Measurements from ENCODE around the gene OTOF. TPM values are rescaled to one million over a fixed set of nuclear protein-coding genes. Genes with fewer than 3 reads are reported as not detected.
A peak's percentile ranks its signal among the peaks of the same experiment; 100 is the strongest.

OTOF gene
- under 1 TPM in 2 of 4 donors, not detected in 2; 0.15 to 0.25 TPM for total RNA-seq
- 0.25 TPM for polyA plus RNA-seq
- long read RNA-seq, donor 1, result 0 reads
- long read RNA-seq, donor 2, result 0 reads
- long read RNA-seq, donor 3, result 0 reads
- long read RNA-seq, donor 4, result 0 reads

GRCh38 chr2:26477911-26478253 lies at the start of gene OTOF:
TSS of gene OTOF (minus strand) at chr2:26478124.
- DNase-seq, result peak; percentile 83 to 87 (median 84)
- ATAC-seq, result peak; percentile 85 to 92
- 14% methylated on average over 3 of the region's 3 CpGs for WGBS
- intact Hi-C loops (cut with DNase I), result no loop called here
- no peaks in the 10 kb centered on the region for H3K9me3 ChIP-seq (ENCODE audit: control insufficient read depth, low read length)
- no peaks in the 10 kb centered on the region for H3K4me1 ChIP-seq (ENCODE audit: control insufficient read depth, insufficient read depth, low read length)
- no peak within 1 kb of the TSS for H3K4me3 ChIP-seq (ENCODE audit: low read length)
- no peak within 1 kb of the TSS for H3K27ac ChIP-seq (ENCODE audit: low read length)
- H3K27me3 ChIP-seq (ENCODE audit: control insufficient read depth, insufficient read depth), result no peaks in the 10 kb centered on the region

GRCh38 chr2:26526589-26526988 lies 48.7 kb upstream of the OTOF start:
- no peak overlapping the region for H3K4me3 ChIP-seq (ENCODE audit: low read length)
- no peak for ATAC-seq
- no peak overlapping the region for H3K27ac ChIP-seq (ENCODE audit: low read length)
- no peaks in the 10 kb centered on the region for H3K4me1 ChIP-seq (ENCODE audit: control insufficient read depth, insufficient read depth, low read length)
- H3K27me3 ChIP-seq (ENCODE audit: control insufficient read depth, insufficient read depth), result no peaks in the 10 kb centered on the region
- 78% methylated on average over 2 of the region's 2 CpGs for WGBS
- H3K9me3 ChIP-seq (ENCODE audit: control insufficient read depth, low read length), result no peaks in the 10 kb centered on the region
- intact Hi-C loops (cut with DNase I), result no loop called here
- DNase-seq, result no peak

GRCh38 chr2:26526105-26526504 lies 48.2 kb upstream of the OTOF start:
- H3K27me3 ChIP-seq (ENCODE audit: control insufficient read depth, insufficient read depth), result no peaks in the 10 kb centered on the region
- no peaks in the 10 kb centered on the region for H3K4me1 ChIP-seq (ENCODE audit: control insufficient read depth, insufficient read depth, low read length)
- no peak overlapping the region for H3K4me3 ChIP-seq (ENCODE audit: low read length)
- H3K27ac ChIP-seq (ENCODE audit: low read length), result no peak overlapping the region
- ATAC-seq (no peak), DNase-seq (no peak)
- WGBS, result 97% methylated on average over 1 of the region's 1 CpG
- intact Hi-C loops (cut with DNase I), result no loop called here
- H3K9me3 ChIP-seq (ENCODE audit: control insufficient read depth, low read length), result no peaks in the 10 kb centered on the region

- no peak for DNase-seq
- no peaks in the 10 kb centered on the region for H3K9me3 ChIP-seq (ENCODE audit: control insufficient read depth, low read length)
- no peaks in the 10 kb centered on the region for H3K4me1 ChIP-seq (ENCODE audit: control insufficient read depth, insufficient read depth, low read length)
- no peak overlapping the region for H3K4me3 ChIP-seq (ENCODE audit: low read length)
- ATAC-seq, result no peak
- H3K27me3 ChIP-seq (ENCODE audit: control insufficient read depth, insufficient read depth), result no peaks in the 10 kb centered on the region
- intact Hi-C loops (cut with DNase I), result loop anchor here in 1 of 4 donors (5.0 kb wide), 1 partner anchor 51 kb away; no protein-coding TSS in a partner anchor
- no peak overlapping the region for H3K27ac ChIP-seq (ENCODE audit: low read length)
These were observed 45.8 kb upstream of the OTOF start for GRCh38 chr2:26523750-26524149.

- 89% methylated on average over 7 of the region's 7 CpGs for WGBS
These were observed 44.8 kb upstream of the OTOF start for GRCh38 chr2:26522751-26523171.

GRCh38 chr2:26522325-26522724 lies 44.4 kb upstream of the OTOF start:
- intact Hi-C loops (cut with DNase I), result loop anchor here in 1 of 4 donors (5.0 kb wide), 1 partner anchor 50 kb away; no protein-coding TSS in a partner anchor
- no peak for DNase-seq
- 63% methylated on average over 6 of the region's 6 CpGs for WGBS
- H3K9me3 ChIP-seq (ENCODE audit: control insufficient read depth, low read length), result no peaks in the 10 kb centered on the region
- no peak overlapping the region for H3K4me3 ChIP-seq (ENCODE audit: low read length)
- H3K4me1 ChIP-seq (ENCODE audit: control insufficient read depth, insufficient read depth, low read length), result no peaks in the 10 kb centered on the region
- no peak overlapping the region for H3K27ac ChIP-seq (ENCODE audit: low read length)
- ATAC-seq, result no peak
- no peaks in the 10 kb centered on the region for H3K27me3 ChIP-seq (ENCODE audit: control insufficient read depth, insufficient read depth)

More at GRCh38 chr2:26522751-26523171, 44.8 kb upstream of the OTOF start:
- H3K27ac ChIP-seq (ENCODE audit: low read length), result no peak overlapping the region
- intact Hi-C loops (cut with DNase I), result loop anchor here in 1 of 4 donors (5.0 kb wide), 1 partner anchor 50 kb away; no protein-coding TSS in a partner anchor
- ATAC-seq (no peak), DNase-seq (no peak)
- no peaks in the 10 kb centered on the region for H3K4me1 ChIP-seq (ENCODE audit: control insufficient read depth, insufficient read depth, low read length)
- H3K27me3 ChIP-seq (ENCODE audit: control insufficient read depth, insufficient read depth), result no peaks in the 10 kb centered on the region
- no peaks in the 10 kb centered on the region for H3K9me3 ChIP-seq (ENCODE audit: control insufficient read depth, low read length)
- no peak overlapping the region for H3K4me3 ChIP-seq (ENCODE audit: low read length)

GRCh38 chr2:26521913-26522180 lies 43.9 kb upstream of the OTOF start:
- H3K4me1 ChIP-seq (ENCODE audit: control insufficient read depth, insufficient read depth, low read length), result no peaks in the 10 kb centered on the region
- no peaks in the 10 kb centered on the region for H3K9me3 ChIP-seq (ENCODE audit: control insufficient read depth, low read length)
- 33% methylated on average over 5 of the region's 5 CpGs for WGBS
- no peak overlapping the region for H3K4me3 ChIP-seq (ENCODE audit: low read length)
- intact Hi-C loops (cut with DNase I), result loop anchor here in 1 of 4 donors (5.0 kb wide), 1 partner anchor 50 kb away; no protein-coding TSS in a partner anchor
- DNase-seq, result no peak
- no peak for ATAC-seq
- no peak overlapping the region for H3K27ac ChIP-seq (ENCODE audit: low read length)
- no peaks in the 10 kb centered on the region for H3K27me3 ChIP-seq (ENCODE audit: control insufficient read depth, insufficient read depth)

GRCh38 chr2:26521054-26521912 lies 43.4 kb upstream of the OTOF start:
- Histone ChIP-seq H3K27ac (ENCODE audit: low read length) (no peak overlapping the region), H3K9me3 (ENCODE audit: control insufficient read depth, low read length) (no peaks in the 10 kb centered on the region), H3K27me3 (ENCODE audit: control insufficient read depth, insufficient read depth) (no peaks in the 10 kb centered on the region), H3K4me1 (ENCODE audit: control insufficient read depth, insufficient read depth, low read length) (no peaks in the 10 kb centered on the region), H3K4me3 (ENCODE audit: low read length) (no peak overlapping the region)
- WGBS, result 52% methylated on average over 12 of the region's 12 CpGs
- ATAC-seq, result no peak
- no peak for DNase-seq
- intact Hi-C loops (cut with DNase I), result loop anchor here in 1 of 4 donors (5.0 kb wide), 1 partner anchor 49 kb away; no protein-coding TSS in a partner anchor

- DNase-seq, result no peak
- Histone ChIP-seq H3K9me3 (ENCODE audit: control insufficient read depth, low read length) (no peaks in the 10 kb centered on the region), H3K27me3 (ENCODE audit: control insufficient read depth, insufficient read depth) (no peaks in the 10 kb centered on the region), H3K4me1 (ENCODE audit: control insufficient read depth, insufficient read depth, low read length) (no peaks in the 10 kb centered on the region), H3K27ac (ENCODE audit: low read length) (no peak overlapping the region), H3K4me3 (ENCODE audit: low read length) (no peak overlapping the region)
- no peak for ATAC-seq
- intact Hi-C loops (cut with DNase I), result loop anchor here in 1 of 4 donors (5.0 kb wide), 1 partner anchor 48 kb away; no protein-coding TSS in a partner anchor
- 65% methylated on average over 1 of the region's 1 CpG for WGBS
These were observed 42.2 kb upstream of the OTOF start for GRCh38 chr2:26520148-26520449.

- DNase-seq, result no peak
- Histone ChIP-seq H3K27ac (ENCODE audit: low read length) (no peak overlapping the region), H3K4me3 (ENCODE audit: low read length) (no peak overlapping the region), H3K27me3 (ENCODE audit: control insufficient read depth, insufficient read depth) (no peaks in the 10 kb centered on the region), H3K4me1 (ENCODE audit: control insufficient read depth, insufficient read depth, low read length) (no peaks in the 10 kb centered on the region), H3K9me3 (ENCODE audit: control insufficient read depth, low read length) (no peaks in the 10 kb centered on the region)
- intact Hi-C loops (cut with DNase I), result loop anchor here in 1 of 4 donors (5.0 kb wide), 1 partner anchor 47 kb away; no protein-coding TSS in a partner anchor
- ATAC-seq, result no peak
- 50% methylated on average over 8 of the region's 8 CpGs for WGBS
These were observed 41.6 kb upstream of the OTOF start for GRCh38 chr2:26519396-26520147.

GRCh38 chr2:26516781-26517180 lies 38.9 kb upstream of the OTOF start:
- no peaks in the 10 kb centered on the region for H3K4me1 ChIP-seq (ENCODE audit: control insufficient read depth, insufficient read depth, low read length)
- 84% methylated on average over 11 of the region's 11 CpGs for WGBS
- no peaks in the 10 kb centered on the region for H3K27me3 ChIP-seq (ENCODE audit: control insufficient read depth, insufficient read depth)
- no peak for ATAC-seq
- intact Hi-C loops (cut with DNase I), result no loop called here
- no peak for DNase-seq
- H3K27ac ChIP-seq (ENCODE audit: low read length), result no peak overlapping the region
- H3K4me3 ChIP-seq (ENCODE audit: low read length), result no peak overlapping the region
- no peaks in the 10 kb centered on the region for H3K9me3 ChIP-seq (ENCODE audit: control insufficient read depth, low read length)

Measured in right cardiac atrium (tissue), 5 donors.